SK-N-SH treated with all-trans-retinoic acid at 6 μM for 48 hours (cell line): Measurements from ENCODE around the gene ADAM15.

ENCODE experiments used
- ATAC-seq: fragments of 200-7000 bp; cut with Tn5 transposase; 3 replicates; pipeline ENCODE4 v1.9.1; 2020; ENCODE audit warnings: mild to moderate bottlenecking, moderate library complexity
- ARNTL ChIP-seq: fragments of 450-650 bp; formaldehyde crosslinking; IDR thresholded peaks from 2 replicates; pipeline ENCODE4 v1.5.0; 2020; ENCODE audit warnings: low read depth, mild to moderate bottlenecking, moderate library complexity, borderline replicate concordance
- BACH2 ChIP-seq: fragments of 250-450 bp; sonication (Bioruptor Pico); IDR thresholded peaks from 2 replicates; pipeline ENCODE4 v1.9.0; 2021; ENCODE audit warnings: mild to moderate bottlenecking, borderline replicate concordance
- CSDC2 ChIP-seq: fragments of 250-450 bp; sonication (Bioruptor Pico); IDR thresholded peaks from 2 replicates; pipeline ENCODE4 v1.5.0; 2020; ENCODE audit warnings: mild to moderate bottlenecking, moderate library complexity
- ESRRG ChIP-seq: fragments of 250-450 bp; sonication (Bioruptor Pico); IDR thresholded peaks from 2 replicates; pipeline ENCODE4 v1.6.1; 2021; ENCODE audit warnings: mild to moderate bottlenecking
- GLIS3 ChIP-seq: fragments of 250-450 bp; sonication (Bioruptor Pico); IDR thresholded peaks from 2 replicates; pipeline ENCODE4 v1.5.0; 2020; ENCODE audit warnings: mild to moderate bottlenecking, moderate library complexity
- ISL1 ChIP-seq: fragments of 250-450 bp; sonication (Bioruptor Pico); IDR thresholded peaks from 2 replicates; pipeline ENCODE4 v2.1.2; 2022; ENCODE audit warnings: mild to moderate bottlenecking, moderate library complexity
- OSR1 ChIP-seq: fragments of 250-450 bp; sonication (Bioruptor Pico); IDR thresholded peaks from 2 replicates; pipeline ENCODE4 v1.8.0; 2022; ENCODE audit warnings: moderate library complexity, mild to moderate bottlenecking, inconsistent platforms
- PATZ1 ChIP-seq: fragments of 250-450 bp; sonication (Bioruptor Pico); IDR thresholded peaks from 2 replicates; pipeline ENCODE4 v1.8.0; 2020; ENCODE audit warnings: mild to moderate bottlenecking, moderate library complexity, borderline replicate concordance
- PPARA ChIP-seq: fragments of 250-450 bp; sonication (Bioruptor Pico); IDR thresholded peaks from 2 replicates; pipeline ENCODE4 v1.5.0; 2020; ENCODE audit warnings: mild to moderate bottlenecking, borderline replicate concordance
- RARB ChIP-seq: fragments of 250-450 bp; sonication (Bioruptor Pico); IDR thresholded peaks from 2 replicates; pipeline ENCODE4 v1.8.0; 2021; ENCODE audit warnings: mild to moderate bottlenecking, moderate library complexity
- SNAI2 ChIP-seq: fragments of 250-450 bp; sonication (Bioruptor Pico); IDR thresholded peaks from 2 replicates; pipeline ENCODE4 v1.5.0; 2020; ENCODE audit warnings: mild to moderate bottlenecking, moderate library complexity
- TCF4 ChIP-seq: fragments of 250-450 bp; sonication (Bioruptor Pico); IDR thresholded peaks from 2 replicates; pipeline ENCODE4 v1.8.0; 2021; ENCODE audit warnings: mild to moderate bottlenecking, moderate library complexity, borderline replicate concordance
- TOX ChIP-seq: fragments of 250-450 bp; sonication (Bioruptor Pico); IDR thresholded peaks from 2 replicates; pipeline ENCODE4 v1.8.0; 2021; ENCODE audit warnings: mild to moderate bottlenecking, moderate library complexity, borderline replicate concordance
- TSHZ2 ChIP-seq: fragments of 250-450 bp; sonication (Bioruptor Pico); IDR thresholded peaks from 2 replicates; pipeline ENCODE4 v1.5.0; 2020; ENCODE audit warnings: mild to moderate bottlenecking, moderate library complexity
- ZC3H10 ChIP-seq: fragments of 250-450 bp; sonication (Bioruptor Pico); IDR thresholded peaks from 2 replicates; pipeline ENCODE4 v1.5.1; 2021; ENCODE audit warnings: mild to moderate bottlenecking, moderate library complexity
- ZFP3 ChIP-seq: fragments of 250-450 bp; sonication (Bioruptor Pico); IDR thresholded peaks from 2 replicates; pipeline ENCODE4 v1.5.0; 2020; ENCODE audit warnings: mild to moderate bottlenecking, moderate library complexity
- ZNF565 ChIP-seq: fragments of 450-650 bp; formaldehyde crosslinking; conservative IDR thresholded peaks from 2 replicates; pipeline ENCODE4 v1.5.0; 2020; ENCODE audit warnings: low read depth, mild to moderate bottlenecking, moderate library complexity
- ZNF70 ChIP-seq: fragments of 450-650 bp; formaldehyde crosslinking; IDR thresholded peaks from 2 replicates; pipeline ENCODE4 v1.5.0; 2020; ENCODE audit warnings: mild to moderate bottlenecking, moderate library complexity
- ZNF8 ChIP-seq: fragments of 450-650 bp; formaldehyde crosslinking; IDR thresholded peaks from 2 replicates; pipeline ENCODE4 v1.5.0; 2020; ENCODE audit warnings: mild to moderate bottlenecking, moderate library complexity
- TF ChIP-seq, protein P1 (sequence below): fragments of 250-450 bp; sonication (Bioruptor Pico); IDR thresholded peaks from 2 replicates; pipeline ENCODE4 v1.5.1; 2020; ENCODE audit warnings: low read depth, mild to moderate bottlenecking, moderate library complexity
- TF ChIP-seq, protein P2 (sequence below): fragments of 250-450 bp; sonication (Bioruptor Pico); IDR thresholded peaks from 2 replicates; pipeline ENCODE4 v1.5.1; 2021; ENCODE audit warnings: mild to moderate bottlenecking, moderate library complexity
- TF ChIP-seq, protein P3 (sequence below): fragments of 250-450 bp; sonication (Bioruptor Pico); IDR thresholded peaks from 2 replicates; pipeline ENCODE4 v1.8.0; 2021; ENCODE audit warnings: low read depth, mild to moderate bottlenecking, moderate library complexity, borderline replicate concordance

ADAM15 gene

GRCh38 chr1:155086856-155087535 lies 35.9 kb downstream of the ADAM15 start:
- TF ChIP-seq ZNF70 (CRISPR knock-in tag), result no peak
- TF ChIP-seq ESRRG (CRISPR knock-in tag), result no peak
- no peak for TF ChIP-seq OSR1 (CRISPR knock-in tag)
- TF ChIP-seq ZNF565 (CRISPR knock-in tag), result no peak
- no peak for TF ChIP-seq ISL1 (CRISPR knock-in tag)
- no peak for TF ChIP-seq BACH2 (CRISPR knock-in tag)
- no peak for TF ChIP-seq PPARA (CRISPR knock-in tag)
- TF ChIP-seq GLIS3 (CRISPR knock-in tag), result no peak
- no peak for TF ChIP-seq ARNTL (CRISPR knock-in tag)
- no peak for TF ChIP-seq TOX (CRISPR knock-in tag)
- no peak for TF ChIP-seq TSHZ2 (CRISPR knock-in tag)
- no peak for TF ChIP-seq PATZ1 (CRISPR knock-in tag)
- TF ChIP-seq SNAI2 (CRISPR knock-in tag), result no peak
- no peak for TF ChIP-seq ZFP3 (CRISPR knock-in tag)
- no peak for TF ChIP-seq ZC3H10 (CRISPR knock-in tag)
- TF ChIP-seq, protein P1, sequence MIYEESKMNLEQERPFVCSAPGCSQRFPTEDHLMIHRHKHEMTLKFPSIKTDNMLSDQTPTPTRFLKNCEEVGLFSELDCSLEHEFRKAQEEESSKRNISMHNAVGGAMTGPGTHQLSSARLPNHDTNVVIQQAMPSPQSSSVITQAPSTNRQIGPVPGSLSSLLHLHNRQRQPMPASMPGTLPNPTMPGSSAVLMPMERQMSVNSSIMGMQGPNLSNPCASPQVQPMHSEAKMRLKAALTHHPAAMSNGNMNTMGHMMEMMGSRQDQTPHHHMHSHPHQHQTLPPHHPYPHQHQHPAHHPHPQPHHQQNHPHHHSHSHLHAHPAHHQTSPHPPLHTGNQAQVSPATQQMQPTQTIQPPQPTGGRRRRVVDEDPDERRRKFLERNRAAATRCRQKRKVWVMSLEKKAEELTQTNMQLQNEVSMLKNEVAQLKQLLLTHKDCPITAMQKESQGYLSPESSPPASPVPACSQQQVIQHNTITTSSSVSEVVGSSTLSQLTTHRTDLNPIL (CRISPR knock-in tag), result no peak
- TF ChIP-seq RARB (CRISPR knock-in tag), result no peak
- ATAC-seq, result no peak

DNA sequence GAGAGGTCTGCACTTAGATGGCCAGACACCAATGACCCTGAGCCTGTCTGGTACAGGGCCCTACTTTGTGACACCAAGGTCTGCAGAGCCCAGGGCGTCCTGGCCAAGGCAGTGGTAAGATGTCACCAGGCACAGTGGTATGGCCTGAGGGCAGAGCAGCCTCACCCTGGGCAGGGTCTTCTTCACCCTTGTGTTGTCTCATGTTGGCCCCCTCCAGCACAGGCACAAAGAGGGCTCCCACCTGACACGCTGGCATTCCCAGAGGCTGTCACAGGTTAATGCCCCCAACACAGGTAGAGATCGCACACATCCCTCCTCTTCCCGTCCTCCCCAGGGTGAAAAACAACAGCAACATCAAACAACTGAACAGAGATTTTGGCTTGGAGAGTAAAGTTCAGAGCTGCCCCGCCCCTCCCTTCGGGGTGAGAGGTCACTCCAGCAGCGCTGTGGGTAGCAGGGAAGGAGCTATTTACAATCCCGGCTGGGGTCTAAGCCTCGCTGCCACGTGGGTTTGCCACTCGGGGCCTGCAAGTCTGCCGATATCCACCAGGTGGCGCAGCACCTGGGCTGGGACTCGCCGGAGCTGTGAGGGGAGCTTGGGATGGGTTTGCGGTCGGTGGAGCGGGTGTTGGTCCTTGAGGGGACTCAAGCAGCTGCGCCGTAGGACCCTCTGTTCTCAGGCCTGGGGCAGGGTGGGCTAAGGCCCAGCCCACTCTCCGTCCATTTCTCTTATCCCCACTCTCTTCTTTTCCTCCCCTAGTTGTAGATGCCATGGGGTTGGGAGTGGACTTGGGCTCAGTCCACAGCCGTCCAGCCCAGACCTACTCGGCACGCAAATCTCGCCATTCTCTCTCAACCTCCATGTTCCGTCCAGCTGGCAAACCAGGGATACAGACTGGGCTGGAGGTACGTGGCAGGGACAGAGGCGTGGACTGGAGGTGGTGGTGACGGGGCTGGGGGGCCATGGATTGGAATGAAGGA lies 40.2 kb downstream of the ADAM15 start:
- ATAC-seq, result peak; percentile 84
- TF ChIP-seq, protein P2, sequence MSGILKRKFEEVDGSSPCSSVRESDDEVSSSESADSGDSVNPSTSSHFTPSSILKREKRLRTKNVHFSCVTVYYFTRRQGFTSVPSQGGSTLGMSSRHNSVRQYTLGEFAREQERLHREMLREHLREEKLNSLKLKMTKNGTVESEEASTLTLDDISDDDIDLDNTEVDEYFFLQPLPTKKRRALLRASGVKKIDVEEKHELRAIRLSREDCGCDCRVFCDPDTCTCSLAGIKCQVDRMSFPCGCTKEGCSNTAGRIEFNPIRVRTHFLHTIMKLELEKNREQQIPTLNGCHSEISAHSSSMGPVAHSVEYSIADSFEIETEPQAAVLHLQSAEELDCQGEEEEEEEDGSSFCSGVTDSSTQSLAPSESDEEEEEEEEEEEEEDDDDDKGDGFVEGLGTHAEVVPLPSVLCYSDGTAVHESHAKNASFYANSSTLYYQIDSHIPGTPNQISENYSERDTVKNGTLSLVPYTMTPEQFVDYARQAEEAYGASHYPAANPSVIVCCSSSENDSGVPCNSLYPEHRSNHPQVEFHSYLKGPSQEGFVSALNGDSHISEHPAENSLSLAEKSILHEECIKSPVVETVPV (CRISPR knock-in tag), result no peak
- TF ChIP-seq PPARA (CRISPR knock-in tag), result no peak
- no peak for TF ChIP-seq RARB (CRISPR knock-in tag)
- TF ChIP-seq, protein P3, sequence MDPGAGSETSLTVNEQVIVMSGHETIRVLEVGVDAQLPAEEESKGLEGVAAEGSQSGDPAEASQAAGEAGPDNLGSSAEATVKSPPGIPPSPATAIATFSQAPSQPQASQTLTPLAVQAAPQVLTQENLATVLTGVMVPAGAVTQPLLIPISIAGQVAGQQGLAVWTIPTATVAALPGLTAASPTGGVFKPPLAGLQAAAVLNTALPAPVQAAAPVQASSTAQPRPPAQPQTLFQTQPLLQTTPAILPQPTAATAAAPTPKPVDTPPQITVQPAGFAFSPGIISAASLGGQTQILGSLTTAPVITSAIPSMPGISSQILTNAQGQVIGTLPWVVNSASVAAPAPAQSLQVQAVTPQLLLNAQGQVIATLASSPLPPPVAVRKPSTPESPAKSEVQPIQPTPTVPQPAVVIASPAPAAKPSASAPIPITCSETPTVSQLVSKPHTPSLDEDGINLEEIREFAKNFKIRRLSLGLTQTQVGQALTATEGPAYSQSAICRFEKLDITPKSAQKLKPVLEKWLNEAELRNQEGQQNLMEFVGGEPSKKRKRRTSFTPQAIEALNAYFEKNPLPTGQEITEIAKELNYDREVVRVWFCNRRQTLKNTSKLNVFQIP (CRISPR knock-in tag), result no peak
- TF ChIP-seq ZFP3 (CRISPR knock-in tag), result no peak
- TF ChIP-seq, protein P1 (CRISPR knock-in tag), result no peak
- no peak for TF ChIP-seq TOX (CRISPR knock-in tag)
- TF ChIP-seq CSDC2 (CRISPR knock-in tag), result no peak
- no peak for TF ChIP-seq ZNF8 (CRISPR knock-in tag)
- no peak for TF ChIP-seq ZC3H10 (CRISPR knock-in tag)
- no peak for TF ChIP-seq GLIS3 (CRISPR knock-in tag)
- no peak for TF ChIP-seq ISL1 (CRISPR knock-in tag)
- no peak for TF ChIP-seq PATZ1 (CRISPR knock-in tag)
- TF ChIP-seq BACH2 (CRISPR knock-in tag), result no peak
- no peak for TF ChIP-seq ESRRG (CRISPR knock-in tag)
- no peak for TF ChIP-seq TCF4 (CRISPR knock-in tag)
- no peak for TF ChIP-seq ZNF70 (CRISPR knock-in tag)
- no peak for TF ChIP-seq ARNTL (CRISPR knock-in tag)
